HG03457 (cell line): ENCODE measurements around the gene AEN.

Source experiments
- ATAC-seq: cut with Tn5 transposase; IDR thresholded peaks from one replicate; pipeline ENCODE4 v1.9.1; 2021; ENCODE audit warnings: moderate number of reproducible peaks; ENCODE audit not compliant: unreplicated experiment

AEN gene

GRCh38 chr15:88663141-88663621 is 42.0 kb downstream of the AEN start:
- no peak for ATAC-seq

GRCh38 chr15:88664151-88664778 is 43.1 kb downstream of the AEN start:
- no peak for ATAC-seq

- ATAC-seq: no peak
Observed at GRCh38 chr15:88674661-88675060, 53.5 kb downstream of the AEN start.

GRCh38 chr15:88678755-88679154 is 57.6 kb downstream of the AEN start:
- ATAC-seq: no peak

- ATAC-seq: no peak
Observed at GRCh38 chr15:88680241-88681001, 59.3 kb downstream of the AEN start.

- ATAC-seq: no peak
Observed at GRCh38 chr15:88681610-88682221, 60.6 kb downstream of the AEN start.
